Sciatic nerve (tissue), 2 donors: ENCODE data around the gene BIRC2. TPM values are rescaled to one million over a fixed set of nuclear protein-coding genes. Genes with fewer than 3 reads are reported as not detected.

Experiments used
- ATAC-seq: fragments of 200-7000 bp; cut with Tn5 transposase; one replicate; pipeline ENCODE4 v1.9.1; 2020; ENCODE audit warnings: mild to moderate bottlenecking, moderate library complexity
- DNase-seq: peaks from one replicate; pipeline ENCODE4 v3.0.0-alpha.2; 2020; ENCODE audit warnings: low spot score
- intact Hi-C: fragments of 100-400 bp; cut with DNase I; formaldehyde crosslinking; loops from one replicate; pipeline ENCODE4 v1.14.2; 2022
- total RNA-seq: library from RNA; stranded (reverse); fragmentation: NEBNext Ultra II Directional; extraction: Animal tissue kit (Norgen Biotek cat#: 25700); gene quantifications from one replicate; pipeline ENCODE4 v1.2.1, GENCODE V29; 2021
- donor health status: DM: no; HTN: no; CAD: no.
- donor health status: DM: no; HTN: no; CAD: no.

BIRC2 gene
- total RNA-seq, 1 donor from 2014 or later: 66.7 TPM

GRCh38 chr11:102391549-102392237, 44.7 kb downstream of the BIRC2 start:
- DNase-seq (no peak), ATAC-seq (no peak)
- intact Hi-C loops: no loop called here

GRCh38 chr11:102393272-102393730, 46.3 kb downstream of the BIRC2 start:
- no peak for DNase-seq
- no peak for ATAC-seq
- intact Hi-C loops: no loop called here

DNA sequence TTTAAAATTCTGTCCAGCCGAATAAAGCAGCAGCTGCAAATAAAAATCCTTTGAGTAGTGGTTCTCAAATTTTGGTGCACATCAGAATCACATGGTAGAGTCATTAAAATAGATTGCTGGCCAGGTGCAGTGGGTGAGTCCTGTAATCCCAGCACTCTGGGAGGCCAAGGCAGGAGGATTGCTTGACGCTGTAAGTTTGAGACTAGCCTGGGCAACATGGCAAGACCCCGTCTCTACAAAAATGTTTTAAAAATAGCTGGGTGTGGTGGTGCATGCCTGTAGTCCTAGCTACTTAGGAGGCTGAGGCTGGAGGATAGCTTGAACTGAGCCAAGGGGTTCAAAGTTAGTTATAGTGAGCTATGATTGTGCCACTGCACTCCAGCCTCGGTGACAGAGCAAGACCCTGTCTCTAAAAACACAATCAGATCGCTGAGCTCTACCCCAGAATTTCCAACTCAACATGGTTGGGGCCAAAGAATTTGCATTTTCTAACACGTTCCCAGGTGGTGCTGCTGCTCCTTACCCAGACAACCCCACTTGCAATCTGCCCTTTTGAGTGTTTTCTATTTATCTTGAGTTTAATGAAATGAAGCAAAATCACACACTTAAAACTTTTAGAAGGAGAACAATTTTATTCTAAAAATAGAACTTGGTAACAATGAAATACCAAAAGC, 48.8 kb downstream of the BIRC2 start:
- ATAC-seq (no peak), DNase-seq (no peak)
- intact Hi-C loops: no loop called here

- DNase-seq: no peak
- intact Hi-C loops: no loop called here
- no peak for ATAC-seq
These were observed 49.9 kb downstream of the BIRC2 start for GRCh38 chr11:102396708-102397563.

- DNase-seq (no peak), ATAC-seq (no peak)
- intact Hi-C loops: no loop called here
These were observed 51.3 kb downstream of the BIRC2 start for GRCh38 chr11:102398297-102398696.

DNA sequence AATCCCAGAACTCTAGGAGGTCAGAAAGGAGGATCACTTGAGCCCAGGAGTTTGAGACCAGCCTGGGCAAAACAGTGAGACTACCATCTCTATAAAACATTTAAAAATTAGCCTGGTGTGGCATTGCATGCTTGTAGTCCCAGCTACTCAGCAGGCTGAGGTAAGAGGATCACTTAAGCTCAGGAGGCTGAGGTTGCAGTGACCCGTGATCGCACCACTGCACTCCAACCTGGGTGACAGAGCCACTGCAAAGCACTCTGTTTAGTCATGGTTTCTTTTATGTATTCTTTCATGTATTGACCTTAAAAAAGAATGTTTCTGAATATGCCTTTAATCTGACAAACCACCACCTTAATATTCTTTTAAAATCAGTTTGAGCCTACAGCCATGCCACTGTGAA, 52.2 kb downstream of the BIRC2 start:
- DNase-seq (no peak), ATAC-seq (no peak)
- intact Hi-C loops: no loop called here

DNA sequence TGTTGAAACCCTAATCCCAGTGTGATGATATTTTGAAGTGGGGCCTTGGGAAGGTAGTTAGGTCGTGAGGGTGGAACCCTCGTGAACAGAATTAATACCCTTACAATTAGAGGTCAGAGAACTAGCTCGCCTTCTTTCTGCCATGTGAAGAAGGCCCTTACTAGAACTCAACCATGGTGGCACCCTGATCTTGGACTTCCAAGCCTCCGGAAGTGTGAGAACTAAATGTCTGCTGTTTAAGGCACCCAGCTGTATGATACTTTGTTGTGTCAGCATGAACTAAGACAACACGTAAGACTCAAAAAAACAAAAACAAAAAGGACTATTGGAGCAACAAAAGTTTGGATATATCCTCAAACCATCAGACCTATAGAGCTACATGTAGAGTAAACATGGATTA, 53.6 kb downstream of the BIRC2 start:
- intact Hi-C loops: no loop called here
- ATAC-seq (no peak), DNase-seq (no peak)

DNA sequence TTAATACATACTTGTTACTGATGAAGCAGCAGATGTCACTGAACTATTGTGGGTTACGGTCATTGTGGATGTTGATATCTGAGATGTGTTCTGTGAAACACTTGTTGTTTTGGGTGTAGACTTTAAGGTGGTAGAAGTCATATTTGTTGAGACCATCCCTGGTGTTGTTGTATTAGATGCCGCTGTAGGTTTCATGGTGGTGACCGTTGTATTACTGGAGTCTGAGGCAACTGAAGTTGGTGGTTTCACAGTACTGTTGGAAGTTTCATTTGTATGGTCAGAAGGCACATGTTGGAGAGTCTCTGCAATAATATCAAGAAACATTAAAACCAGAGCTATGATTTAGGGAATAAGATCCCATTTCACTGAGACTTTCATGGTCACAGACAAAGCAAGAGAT, 54.9 kb downstream of the BIRC2 start:
- intact Hi-C loops: no loop called here
- ATAC-seq (no peak), DNase-seq (no peak)

- no peak for DNase-seq
- intact Hi-C loops: no loop called here
- ATAC-seq: no peak
These were observed 55.5 kb downstream of the BIRC2 start for GRCh38 chr11:102402548-102402947.

- no peak for ATAC-seq
- intact Hi-C loops: no loop called here
These were observed 58.5 kb downstream of the BIRC2 start for GRCh38 chr11:102405501-102405900.

DNA sequence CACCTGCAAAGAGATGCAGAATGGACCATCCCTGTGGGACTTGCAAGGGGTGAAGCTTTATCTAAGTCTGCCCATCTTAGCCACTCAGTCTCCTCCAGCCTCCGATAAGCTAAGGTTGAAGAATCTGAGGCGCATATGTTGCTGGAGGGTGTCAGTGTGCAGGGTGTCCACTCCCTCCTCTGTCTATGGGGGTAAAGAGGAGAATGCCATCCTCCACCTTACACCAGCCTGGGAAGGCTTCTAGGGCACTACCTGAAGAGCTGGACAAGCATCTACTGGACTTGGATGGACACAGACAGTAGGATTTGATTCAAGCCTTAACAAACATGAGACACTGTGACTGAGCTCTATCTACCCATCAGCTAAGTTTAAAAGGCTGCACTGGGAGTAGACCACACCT, 59.1 kb downstream of the BIRC2 start:
- no peak for DNase-seq
- ATAC-seq: no peak
- intact Hi-C loops: no loop called here

More at GRCh38 chr11:102405501-102405900, 58.5 kb downstream of the BIRC2 start:
- no peak for DNase-seq

DNA sequence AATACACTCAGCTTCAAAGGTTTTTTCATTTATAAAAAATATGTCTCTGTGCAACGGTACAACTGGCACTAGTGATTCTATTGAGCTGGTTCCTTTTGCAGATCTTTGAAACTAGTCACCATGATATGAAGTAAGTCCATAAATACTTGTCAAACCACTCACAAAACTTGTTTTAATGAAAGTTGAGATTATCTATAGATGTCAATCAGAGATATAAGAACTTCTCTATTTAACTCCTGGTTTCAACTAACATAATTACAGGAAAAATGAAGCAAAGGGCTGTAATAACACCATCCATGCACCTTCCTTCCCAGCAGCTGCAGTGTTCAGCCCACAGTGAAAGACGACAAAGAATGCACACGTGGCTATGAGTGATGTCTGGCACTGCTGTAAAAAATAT, 60.9 kb downstream of the BIRC2 start:
- intact Hi-C loops: no loop called here
- no peak for DNase-seq
- no peak for ATAC-seq

DNA sequence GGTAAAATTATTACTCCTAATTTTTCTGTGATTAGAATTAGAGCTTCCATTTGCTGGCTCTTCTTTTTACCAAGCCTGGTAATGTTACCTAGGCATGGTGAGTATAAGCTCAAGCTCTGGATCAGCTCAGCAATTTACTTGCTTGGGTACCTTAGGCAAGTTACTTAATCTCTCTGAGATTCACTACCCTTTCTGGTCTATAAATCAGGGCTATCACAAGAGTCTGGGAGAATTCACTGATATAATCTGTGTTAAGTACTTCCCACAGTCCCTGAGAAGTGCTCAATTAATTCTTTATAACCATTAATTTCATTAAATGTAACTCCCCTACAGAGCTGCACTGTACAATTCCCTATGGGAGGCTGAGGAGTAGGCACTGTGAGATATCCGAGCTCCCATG, 61.3 kb downstream of the BIRC2 start:
- DNase-seq (no peak), ATAC-seq (no peak)
- intact Hi-C loops: no loop called here

DNA sequence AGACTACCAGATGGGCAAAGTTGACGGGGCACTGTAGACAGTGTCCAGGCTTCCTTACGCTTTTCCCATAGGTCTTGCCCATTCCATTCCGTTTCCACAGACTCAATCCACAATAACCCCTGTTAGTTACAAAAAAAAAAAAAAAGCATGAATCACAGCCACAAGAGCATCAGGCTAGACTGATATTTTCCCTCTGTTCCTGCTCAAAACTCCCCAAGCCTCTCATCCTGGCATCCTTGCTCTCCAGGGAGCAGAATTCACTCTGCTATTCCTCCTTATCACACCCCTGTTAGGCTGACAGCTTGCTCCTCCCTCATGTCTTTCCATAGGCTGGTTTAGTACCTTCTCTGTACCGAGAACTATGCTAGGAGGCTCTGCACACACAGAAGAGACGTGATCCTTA, 63.4 kb downstream of the BIRC2 start:
- intact Hi-C loops: no loop called here
- no peak for ATAC-seq
- DNase-seq: no peak

DNA sequence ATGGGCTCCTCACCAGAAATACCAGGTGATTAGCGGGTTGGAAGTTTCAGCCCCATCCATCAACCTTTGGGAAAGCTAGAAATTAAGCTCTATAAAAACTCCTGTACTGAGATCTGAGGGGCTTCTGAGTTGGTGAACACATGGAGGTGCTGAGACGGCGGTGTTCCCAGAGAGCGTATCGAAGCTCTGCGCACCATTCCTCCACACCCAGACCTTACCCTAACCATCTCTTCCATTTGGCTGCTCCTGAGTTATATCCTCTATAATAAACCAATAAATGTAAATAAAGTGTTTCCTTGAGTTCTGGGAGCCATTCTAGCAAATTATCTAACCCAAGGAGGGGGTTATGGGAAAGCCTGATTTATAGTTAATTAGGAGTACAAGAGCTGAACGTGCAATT, 64.1 kb downstream of the BIRC2 start:
- ATAC-seq (no peak), DNase-seq (no peak)
- intact Hi-C loops: no loop called here

- intact Hi-C loops: no loop called here
- ATAC-seq: no peak
- DNase-seq: no peak
These were observed 66.5 kb downstream of the BIRC2 start for GRCh38 chr11:102413497-102413896.

GRCh38 chr11:102414559-102414958, 67.5 kb downstream of the BIRC2 start:
- ATAC-seq (no peak), DNase-seq (no peak)
- intact Hi-C loops: no loop called here

DNA sequence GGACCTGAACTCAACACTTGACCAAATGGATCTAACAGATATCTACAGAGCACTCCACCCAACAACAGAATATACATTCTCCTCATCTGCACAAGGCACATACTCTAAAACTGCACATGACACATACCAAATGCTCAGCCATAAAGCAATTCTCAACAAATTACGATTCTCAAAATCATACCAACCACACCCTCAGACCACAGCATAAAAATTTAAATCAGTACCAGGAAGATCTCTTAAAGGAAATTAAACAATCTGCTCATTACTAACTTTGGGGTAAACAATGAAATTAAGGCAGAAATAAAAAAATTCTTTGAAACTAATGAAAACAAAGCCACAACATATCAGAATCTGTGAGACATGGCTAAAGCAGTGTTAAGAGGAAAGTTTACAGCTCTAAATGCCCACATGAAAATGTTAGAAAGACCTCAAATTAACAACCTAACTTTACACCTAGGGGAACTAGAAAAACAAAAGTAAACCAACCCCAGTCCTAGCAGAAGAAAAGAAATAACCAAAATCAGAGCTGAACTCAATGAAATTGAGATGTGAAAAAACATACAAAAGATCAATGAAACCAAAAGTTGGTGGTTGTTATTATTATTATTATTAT, 68.4 kb downstream of the BIRC2 start:
- DNase-seq (no peak), ATAC-seq (no peak)
- intact Hi-C loops: no loop called here

DNA sequence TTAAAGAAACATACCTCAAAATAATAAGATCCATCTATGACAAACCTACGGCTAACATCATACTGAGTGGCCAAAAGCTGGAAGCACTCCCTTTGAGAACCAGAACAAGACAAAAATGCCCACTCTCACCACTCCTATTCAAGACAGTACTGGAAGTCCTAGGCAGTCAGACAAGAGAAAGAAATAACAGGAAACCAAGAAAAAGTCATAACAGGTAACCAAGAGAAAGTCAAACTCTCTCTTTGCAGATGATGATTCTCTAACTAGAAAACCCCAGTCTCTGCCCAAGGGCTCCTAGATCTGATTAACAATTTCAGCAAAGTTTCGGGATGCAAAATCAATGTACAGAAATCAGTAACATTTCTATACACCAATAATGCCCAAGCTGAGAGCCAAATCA, 70.0 kb downstream of the BIRC2 start:
- intact Hi-C loops: no loop called here
- ATAC-seq (no peak), DNase-seq (no peak)

DNA sequence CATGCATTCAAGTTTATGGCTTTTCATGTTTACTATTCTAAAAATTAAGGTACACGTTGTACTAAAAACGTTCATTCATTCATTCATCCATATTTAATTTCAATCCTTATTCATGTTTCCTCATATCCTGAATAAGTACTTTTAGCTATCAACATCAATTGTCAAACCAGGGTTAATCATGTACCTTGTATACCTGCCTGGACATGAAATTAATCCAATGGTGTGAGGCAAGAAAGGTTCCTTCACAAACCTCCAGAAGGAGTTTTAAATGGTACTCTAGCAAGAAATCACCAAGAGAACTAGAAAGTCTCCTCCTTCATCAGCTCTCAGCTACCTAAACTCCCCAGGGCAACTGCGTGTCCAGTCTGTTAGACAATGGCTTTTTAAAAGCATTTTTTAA, 72.2 kb downstream of the BIRC2 start:
- intact Hi-C loops: no loop called here
- DNase-seq (no peak), ATAC-seq (no peak)
